Endodermal cell (in vitro differentiated cells): ENCODE measurements around the gene PHAX. TPM values are rescaled to one million over a fixed set of nuclear protein-coding genes. Genes with fewer than 3 reads are reported as not detected.
"Not testable (repeated sequence)": the region's sequence is repeated elsewhere in the genome, so short reads cannot be mapped to it uniquely, and the experiment has no call there.

ENCODE experiments used
- DNase-seq: peaks from one replicate; pipeline ENCODE4 v3.0.0-alpha.2; 2017
- H3K27ac ChIP-seq: 2 replicates; pipeline ENCODE4 v1.5.1; 2013; ENCODE audit warnings: mild to moderate bottlenecking, low read depth, low read length, moderate library complexity
- H3K27me3 ChIP-seq: 2 replicates; pipeline ENCODE4 v1.6.1; 2013; ENCODE audit warnings: mild to moderate bottlenecking, low read length, moderate library complexity; ENCODE audit not compliant: insufficient read depth, control insufficient read depth, poor library complexity, severe bottlenecking
- H3K36me3 ChIP-seq: 2 replicates; pipeline ENCODE4 v1.7.0; 2013; ENCODE audit warnings: mild to moderate bottlenecking, low read length, moderate library complexity; ENCODE audit not compliant: control insufficient read depth, insufficient read depth
- H3K4me1 ChIP-seq: one replicate; pipeline ENCODE4 v1.7.0; 2013; ENCODE audit warnings: low read length; ENCODE audit not compliant: control insufficient read depth, insufficient read depth
- H3K4me3 ChIP-seq: 2 replicates; pipeline ENCODE4 v1.5.1; 2013; ENCODE audit warnings: mild to moderate bottlenecking, low read length, moderate library complexity
- H3K9ac ChIP-seq: 2 replicates; pipeline ENCODE4 v1.6.1; 2013; ENCODE audit warnings: mild to moderate bottlenecking, low read length, moderate library complexity; ENCODE audit not compliant: poor library complexity, severe bottlenecking; ENCODE audit errors: extremely low read depth
- H3K9me3 ChIP-seq: 2 replicates; pipeline ENCODE4 v1.6.1; 2013; ENCODE audit warnings: mild to moderate bottlenecking, low read length, moderate library complexity; ENCODE audit not compliant: control insufficient read depth
- H3K27ac Mint-ChIP-seq: 2 replicates; pipeline ENCODE4 v1.8.0; 2020; ENCODE audit warnings: mixed read lengths
- H3K27me3 Mint-ChIP-seq: 2 replicates; pipeline ENCODE4 v1.8.0; 2021; ENCODE audit warnings: mild to moderate bottlenecking, mixed read lengths; ENCODE audit not compliant: insufficient read depth
- H3K36me3 Mint-ChIP-seq: 2 replicates; pipeline ENCODE4 v1.8.0; 2020; ENCODE audit warnings: low read depth, mixed read lengths
- H3K4me1 Mint-ChIP-seq: 2 replicates; pipeline ENCODE4 v1.8.0; 2020; ENCODE audit warnings: mixed read lengths
- H3K4me3 Mint-ChIP-seq: 2 replicates; pipeline ENCODE4 v1.8.0; 2020; ENCODE audit warnings: mild to moderate bottlenecking, moderate library complexity, mixed read lengths
- H3K9me3 Mint-ChIP-seq: 2 replicates; pipeline ENCODE4 v1.8.0; 2020; ENCODE audit warnings: mild to moderate bottlenecking, mixed read lengths
- WGBS, 2 experiments: methylation state at CpG; one replicate each; pipeline versions ENCODE4 v1.1.5 to v1.1.7; 2013; ENCODE audit warnings: missing lambda C conversion rate in 2 of 2, mixed read lengths in 1 of 2; ENCODE audit not compliant: insufficient coverage in 1 of 2, insufficient read length in 1 of 2; 5-methylcytosine and 5-hydroxymethylcytosine counted together
- total RNA-seq, 2 donors: library from RNA; stranded (reverse); fragmentation: NEBNext Ultra II Directional in 1 of 2; extraction: Animal tissue kit (Norgen Biotek cat#: 25700) in 1 of 2; gene quantifications; 2 replicates in 1 of 2; 3 replicates in 1 of 2; pipeline ENCODE4 v1.2.1, GENCODE V29; 2021
- TF ChIP-seq, protein P1 (sequence below): fragments of 200-600 bp; sonication (generic); conservative IDR thresholded peaks from 2 replicates; pipeline ENCODE4 v1.5.0; 2021; ENCODE audit warnings: antibody characterized with exemption, mild to moderate bottlenecking

The PHAX gene
- total RNA-seq, 2 donors from 2014 or later: 49.9 to 54.1 TPM

DNA sequence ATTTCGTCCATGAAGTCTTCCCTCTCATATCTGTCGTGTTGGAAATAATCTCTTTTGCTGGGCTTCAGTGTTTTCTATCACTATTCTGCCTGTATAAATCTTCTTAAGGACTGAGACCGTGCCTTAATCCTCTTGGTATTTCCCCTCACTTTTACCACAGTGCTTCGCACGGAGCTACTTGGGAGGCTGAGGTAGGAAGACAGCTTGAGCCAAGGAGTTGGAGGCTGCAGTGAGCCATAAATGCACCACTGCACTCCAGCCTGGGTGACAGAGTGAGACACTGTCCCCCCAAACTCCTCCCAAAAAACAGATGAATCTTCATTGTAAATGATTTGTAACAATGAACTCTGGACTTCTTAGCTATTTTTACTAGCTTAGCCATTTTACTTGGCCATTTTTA is 57.8 kb downstream of the PHAX start:
- H3K9ac ChIP-seq: no peak overlapping the region
- peak overlapping the region; percentile 7 for H3K27ac Mint-ChIP-seq
- peaks cover 9% of the 10 kb centered on the region for H3K4me1 Mint-ChIP-seq
- no peaks in the 10 kb centered on the region for H3K27me3 Mint-ChIP-seq
- no peaks in the 10 kb centered on the region for H3K4me1 ChIP-seq
- H3K9me3 ChIP-seq: no peaks in the 10 kb centered on the region
- H3K4me3 ChIP-seq: no peak overlapping the region
- H3K4me3 Mint-ChIP-seq: no peak overlapping the region
- no peaks in the 10 kb centered on the region for H3K27me3 ChIP-seq
- H3K27ac ChIP-seq: no peak overlapping the region
- no peak for DNase-seq
- H3K9me3 Mint-ChIP-seq: no peaks in the 10 kb centered on the region
- H3K36me3 Mint-ChIP-seq: no peaks in the 10 kb centered on the region
- no peaks in the 10 kb centered on the region for H3K36me3 ChIP-seq
- TF ChIP-seq, protein P1, sequence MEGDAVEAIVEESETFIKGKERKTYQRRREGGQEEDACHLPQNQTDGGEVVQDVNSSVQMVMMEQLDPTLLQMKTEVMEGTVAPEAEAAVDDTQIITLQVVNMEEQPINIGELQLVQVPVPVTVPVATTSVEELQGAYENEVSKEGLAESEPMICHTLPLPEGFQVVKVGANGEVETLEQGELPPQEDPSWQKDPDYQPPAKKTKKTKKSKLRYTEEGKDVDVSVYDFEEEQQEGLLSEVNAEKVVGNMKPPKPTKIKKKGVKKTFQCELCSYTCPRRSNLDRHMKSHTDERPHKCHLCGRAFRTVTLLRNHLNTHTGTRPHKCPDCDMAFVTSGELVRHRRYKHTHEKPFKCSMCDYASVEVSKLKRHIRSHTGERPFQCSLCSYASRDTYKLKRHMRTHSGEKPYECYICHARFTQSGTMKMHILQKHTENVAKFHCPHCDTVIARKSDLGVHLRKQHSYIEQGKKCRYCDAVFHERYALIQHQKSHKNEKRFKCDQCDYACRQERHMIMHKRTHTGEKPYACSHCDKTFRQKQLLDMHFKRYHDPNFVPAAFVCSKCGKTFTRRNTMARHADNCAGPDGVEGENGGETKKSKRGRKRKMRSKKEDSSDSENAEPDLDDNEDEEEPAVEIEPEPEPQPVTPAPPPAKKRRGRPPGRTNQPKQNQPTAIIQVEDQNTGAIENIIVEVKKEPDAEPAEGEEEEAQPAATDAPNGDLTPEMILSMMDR: no peak
- 72 to 97% methylated on average over 3 to 5 of the region's 5 CpGs for WGBS, 2 experiments

DNA sequence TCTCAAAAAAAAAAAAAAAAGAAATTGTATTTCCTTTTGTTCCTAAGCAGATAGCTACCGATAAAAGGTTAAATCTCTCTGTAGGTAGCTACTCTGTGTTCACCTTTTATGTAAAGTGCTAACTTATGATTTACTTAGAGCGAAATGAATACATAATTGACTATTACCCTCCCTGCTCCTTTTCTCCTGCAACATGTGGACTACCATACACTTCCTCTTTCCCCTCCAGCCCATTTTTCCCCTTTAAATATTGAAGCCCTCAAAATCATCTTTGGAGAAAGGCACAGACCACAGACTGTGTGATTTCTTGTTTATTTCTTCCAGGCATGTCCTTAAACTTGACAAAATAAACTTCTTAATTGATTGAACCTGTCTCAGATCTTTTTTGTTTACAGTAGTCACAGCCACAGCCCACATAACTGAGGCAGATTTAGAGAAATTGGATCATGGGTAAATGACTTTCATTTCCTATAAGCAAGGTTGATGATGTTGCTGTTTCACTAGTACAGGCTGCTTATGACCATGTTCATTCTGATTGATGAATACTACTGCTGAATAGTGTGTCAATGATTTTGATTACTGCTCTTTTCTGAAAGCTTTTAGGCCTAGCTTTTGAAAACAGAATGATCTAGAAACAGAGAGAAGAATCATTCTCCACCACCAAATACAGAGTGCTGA is 59.2 kb downstream of the PHAX start:
- Mint-ChIP-seq H3K9me3 (no peaks in the 10 kb centered on the region), H3K27me3 (no peaks in the 10 kb centered on the region), H3K4me1 (peaks cover 9% of the 10 kb centered on the region), H3K36me3 (no peaks in the 10 kb centered on the region), H3K27ac (no peak overlapping the region), H3K4me3 (no peak overlapping the region)
- Histone ChIP-seq H3K9me3 (no peaks in the 10 kb centered on the region), H3K4me1 (no peaks in the 10 kb centered on the region), H3K27ac (no peak overlapping the region), H3K27me3 (no peaks in the 10 kb centered on the region), H3K36me3 (no peaks in the 10 kb centered on the region), H3K9ac (no peak overlapping the region), H3K4me3 (no peak overlapping the region)
- 95 to 100% methylated on average over 1 to 2 of the region's 2 CpGs for WGBS, 2 experiments
- DNase-seq: no peak
- TF ChIP-seq, protein P1: no peak

DNA sequence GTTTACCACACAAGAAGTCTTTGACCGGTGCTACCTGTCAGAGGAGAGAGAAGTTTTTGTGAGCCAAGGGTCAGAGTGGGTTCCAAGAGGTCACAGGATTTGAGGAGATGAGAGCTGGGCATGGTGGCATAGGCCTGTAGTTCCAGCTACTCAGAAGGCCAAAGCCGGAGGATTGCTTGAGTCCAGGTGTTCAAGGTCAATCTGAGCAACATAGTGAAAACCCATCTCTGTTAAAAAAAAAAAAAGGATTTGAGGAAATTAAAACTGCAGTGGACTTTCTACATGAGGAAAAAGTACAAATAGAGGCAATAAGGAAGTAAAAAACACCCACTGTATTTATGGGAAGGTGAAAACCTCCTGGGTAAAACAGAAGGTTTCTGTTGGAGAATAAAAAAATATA is 63.8 kb downstream of the PHAX start:
- Mint-ChIP-seq H3K36me3 (no peaks in the 10 kb centered on the region), H3K4me1 (peaks cover 2% of the 10 kb centered on the region), H3K27ac (no peak overlapping the region), H3K9me3 (no peaks in the 10 kb centered on the region), H3K27me3 (no peaks in the 10 kb centered on the region), H3K4me3 (no peak overlapping the region)
- Histone ChIP-seq H3K4me1 (no peaks in the 10 kb centered on the region), H3K27ac (no peak overlapping the region), H3K9ac (no peak overlapping the region), H3K27me3 (no peaks in the 10 kb centered on the region), H3K4me3 (no peak overlapping the region), H3K36me3 (no peaks in the 10 kb centered on the region), H3K9me3 (peaks cover 10% of the 10 kb centered on the region)
- TF ChIP-seq, protein P1: no peak
- no peak for DNase-seq
- 90 to 100% methylated on average over 1 to 2 of the region's 2 CpGs for WGBS, 2 experiments

DNA sequence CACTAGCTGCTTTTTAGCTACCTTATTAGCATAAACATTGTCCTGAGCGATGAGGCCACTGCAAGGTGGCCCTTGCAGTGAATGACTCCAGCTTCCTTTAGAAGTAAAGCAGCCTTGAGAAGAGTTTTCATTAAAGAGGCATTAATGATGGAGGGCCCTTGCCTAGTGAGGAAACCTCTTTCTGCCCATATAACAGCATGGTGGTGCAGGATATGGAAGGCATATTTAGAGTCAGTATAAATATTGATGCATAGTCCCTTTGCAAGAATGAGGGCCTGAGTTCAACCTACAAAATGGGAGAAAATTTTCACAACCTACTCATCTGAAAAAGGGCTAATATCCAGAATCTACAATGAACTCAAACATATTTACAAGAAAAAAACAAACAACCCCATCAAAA is 69.4 kb downstream of the PHAX start:
- not testable (repeated sequence) for H3K9me3 Mint-ChIP-seq, H3K27me3 Mint-ChIP-seq, H3K9me3 ChIP-seq, H3K27ac ChIP-seq, H3K27me3 ChIP-seq, H3K27ac Mint-ChIP-seq, H3K4me1 ChIP-seq, DNase-seq, H3K4me3 ChIP-seq, H3K4me3 Mint-ChIP-seq, H3K36me3 Mint-ChIP-seq, H3K36me3 ChIP-seq, H3K9ac ChIP-seq
- peaks cover 20% of the 10 kb centered on the region for H3K4me1 Mint-ChIP-seq
- WGBS, 2 experiments: 92 to 100% methylated on average over 1 of the region's 1 CpG

DNA sequence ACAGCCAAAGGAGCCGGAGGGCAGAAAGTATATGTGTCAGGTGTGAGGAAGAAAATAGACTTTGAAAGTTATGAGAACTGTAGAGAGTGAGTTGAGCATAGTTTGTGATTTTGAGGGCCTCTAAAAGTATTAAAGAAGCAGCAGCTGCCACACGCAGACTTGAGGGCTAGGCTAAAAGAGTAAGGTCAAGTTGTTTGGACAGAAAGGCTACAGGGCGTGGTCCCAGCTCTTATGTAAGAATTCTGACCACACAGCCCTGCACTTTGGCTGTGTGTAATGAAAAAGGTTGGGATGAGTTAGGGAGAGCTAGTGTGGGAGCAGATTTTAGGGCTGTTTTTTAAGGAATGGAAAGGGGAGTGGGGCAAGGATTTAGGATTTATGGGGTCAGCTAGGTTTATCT is 70.9 kb downstream of the PHAX start:
- H3K9me3 ChIP-seq: not testable (repeated sequence)

More for the DNA sequence above, 70.9 kb downstream of the PHAX start:
- peaks cover 28% of the 10 kb centered on the region for H3K4me1 Mint-ChIP-seq
- H3K36me3 ChIP-seq, H3K36me3 Mint-ChIP-seq, H3K4me3 Mint-ChIP-seq, H3K27ac ChIP-seq, H3K27ac Mint-ChIP-seq, H3K9me3 Mint-ChIP-seq, H3K4me1 ChIP-seq, H3K27me3 Mint-ChIP-seq, H3K9ac ChIP-seq, H3K27me3 ChIP-seq, H3K4me3 ChIP-seq, DNase-seq: not testable (repeated sequence)
- WGBS, 2 experiments: 95 to 97% methylated on average over 3 of the region's 3 CpGs
